Left kidney (tissue), 2 donors: ENCODE data around the gene FMN2. TPM values are rescaled to one million over a fixed set of nuclear protein-coding genes. Genes with fewer than 3 reads are reported as not detected.
"Not testable (repeated sequence)": the region's sequence is repeated elsewhere in the genome, so short reads cannot be mapped to it uniquely, and the experiment has no call there.

ENCODE experiments used
- DNase-seq: peaks from one replicate; pipeline ENCODE4 v3.0.0-alpha.2; 2013
- polyA plus RNA-seq: library from polyadenylated mRNA; unstranded; fragments of 120-200 nt; gene quantifications from one replicate; pipeline ENCODE4 v1.2.1, GENCODE V29; 2013; ENCODE audit not compliant: insufficient read length

Gene FMN2
- polyA plus RNA-seq, 1 donor = 6.9 TPM

DNA sequence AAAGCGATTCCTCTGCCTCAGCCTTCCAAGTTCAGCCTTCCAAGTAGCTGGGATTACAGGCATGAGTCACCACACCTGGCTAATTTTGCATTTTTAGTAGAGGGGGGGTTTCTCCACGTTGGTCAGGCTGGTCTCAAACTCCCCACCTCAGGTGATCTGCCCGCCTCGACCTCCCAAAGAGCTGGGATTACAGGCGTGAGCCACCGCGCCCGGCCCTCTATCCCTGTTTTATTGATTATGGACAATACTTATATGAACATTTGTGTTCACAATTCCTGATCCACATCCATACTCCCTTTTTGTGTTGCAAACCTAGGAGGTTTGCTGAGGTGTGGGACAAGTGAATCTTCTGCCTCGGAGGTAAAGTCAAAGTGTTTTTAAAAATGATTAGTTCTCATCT is 275.0 kb downstream of the FMN2 start:
- DNase-seq = no peak

DNA sequence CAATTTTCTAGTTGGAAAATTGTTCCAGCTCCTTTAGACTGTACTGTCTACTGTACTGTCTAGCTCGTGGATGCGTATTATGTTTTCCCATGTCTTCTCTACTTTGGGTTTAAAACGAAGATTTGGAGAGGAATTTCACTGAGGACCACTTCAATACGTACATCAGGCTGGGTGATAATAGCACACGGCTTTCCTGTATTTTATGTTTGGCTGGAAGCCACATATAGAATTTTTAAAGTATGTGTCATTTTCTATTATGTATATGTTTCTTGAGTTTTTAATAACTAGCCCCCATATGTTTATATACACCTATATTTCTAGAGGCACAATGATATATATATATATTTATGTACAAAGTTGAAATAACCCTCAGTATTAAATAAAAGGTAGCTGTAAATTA is 293.9 kb downstream of the FMN2 start:
- DNase-seq = no peak

DNA sequence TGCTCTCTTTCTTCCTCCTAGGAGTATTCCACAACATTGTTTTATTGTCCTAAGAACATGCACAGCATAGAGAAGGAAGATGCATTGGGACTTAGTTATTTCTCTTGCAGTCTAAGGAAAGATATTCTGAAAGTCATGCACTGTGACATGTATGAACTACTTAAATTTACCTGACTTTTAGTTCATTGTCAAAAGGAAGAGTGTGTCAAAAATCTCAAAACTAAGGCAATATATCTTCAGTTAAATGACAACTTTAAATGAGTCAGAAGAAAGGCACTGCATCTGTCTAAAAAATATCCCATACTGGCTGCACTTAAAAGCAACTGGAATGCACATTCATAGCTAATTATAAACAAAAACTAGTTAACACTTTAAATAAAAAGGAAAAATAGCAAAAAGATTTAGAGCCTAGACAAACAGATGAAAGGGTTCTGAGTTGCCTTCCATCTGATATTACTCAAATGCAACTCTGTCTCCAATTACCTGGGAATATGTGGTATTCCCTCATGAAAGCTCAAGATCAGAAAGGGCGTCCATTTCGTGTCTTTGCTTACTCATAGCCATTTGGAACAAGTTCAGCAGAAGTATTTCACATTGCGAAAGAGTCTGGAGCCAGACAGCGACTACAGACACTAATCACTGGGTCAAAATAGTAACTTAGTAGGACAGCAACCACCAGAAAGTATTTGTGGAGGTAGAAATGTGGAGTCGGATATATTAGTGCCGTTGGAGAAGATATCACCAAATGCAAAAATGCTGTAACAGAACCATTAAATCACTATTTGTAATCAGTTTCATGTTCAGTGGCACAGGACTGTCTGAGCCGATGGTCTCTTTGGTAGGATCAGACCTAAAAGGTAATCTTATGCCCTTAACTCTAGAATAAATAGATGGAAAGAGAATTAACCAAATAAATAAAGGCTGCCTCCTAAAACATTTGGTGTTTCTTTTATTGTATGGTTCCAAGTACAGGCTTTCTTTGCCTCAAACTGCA is 294.6 kb downstream of the FMN2 start:
- no peak for DNase-seq

DNA sequence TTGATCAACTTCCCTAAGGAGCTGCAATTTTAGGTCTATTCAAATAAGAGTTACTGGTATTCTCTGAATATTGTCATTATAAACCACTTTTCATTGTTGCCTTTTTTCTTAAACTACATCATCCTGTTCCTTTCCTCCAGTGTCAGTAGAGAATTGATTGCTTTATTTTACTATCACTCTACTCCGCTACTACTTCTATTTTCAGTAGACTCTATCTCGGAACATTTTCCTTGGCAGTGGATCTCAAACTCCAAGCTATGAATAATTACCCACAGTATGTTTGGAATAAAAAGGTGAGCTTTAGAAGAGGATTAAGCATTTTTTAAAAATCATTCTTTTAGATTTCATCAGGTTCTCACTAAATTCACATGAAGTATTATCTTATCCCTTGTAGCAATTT is 295.4 kb downstream of the FMN2 start:
- DNase-seq = no peak

DNA sequence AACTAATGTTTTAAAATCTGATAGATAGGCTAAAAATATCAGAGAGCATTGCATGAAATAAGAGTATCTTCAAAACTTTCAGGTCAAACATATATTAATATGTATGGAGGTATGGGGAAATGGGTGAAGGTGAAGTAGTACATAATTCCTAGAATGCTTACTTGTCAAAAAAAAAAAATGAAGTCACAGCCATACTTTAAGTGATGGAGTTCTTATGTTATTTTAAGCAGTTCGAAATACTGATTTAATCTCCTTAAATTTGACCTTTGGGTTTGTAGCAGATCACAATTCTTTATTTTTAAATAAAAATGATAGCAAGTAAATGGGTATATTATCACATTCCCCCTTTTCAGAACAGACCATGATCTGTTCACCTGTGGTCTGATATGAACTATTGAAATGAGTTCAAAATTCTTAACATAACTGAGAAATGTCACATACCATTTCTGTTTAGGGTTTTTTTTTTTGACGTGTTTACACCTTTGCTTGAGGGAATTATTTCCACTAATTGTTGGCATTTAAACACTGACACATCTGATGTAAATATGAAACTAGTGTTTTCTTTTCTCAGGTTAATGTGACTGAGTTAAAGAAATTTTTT is 300.1 kb downstream of the FMN2 start:
- no peak for DNase-seq

DNA sequence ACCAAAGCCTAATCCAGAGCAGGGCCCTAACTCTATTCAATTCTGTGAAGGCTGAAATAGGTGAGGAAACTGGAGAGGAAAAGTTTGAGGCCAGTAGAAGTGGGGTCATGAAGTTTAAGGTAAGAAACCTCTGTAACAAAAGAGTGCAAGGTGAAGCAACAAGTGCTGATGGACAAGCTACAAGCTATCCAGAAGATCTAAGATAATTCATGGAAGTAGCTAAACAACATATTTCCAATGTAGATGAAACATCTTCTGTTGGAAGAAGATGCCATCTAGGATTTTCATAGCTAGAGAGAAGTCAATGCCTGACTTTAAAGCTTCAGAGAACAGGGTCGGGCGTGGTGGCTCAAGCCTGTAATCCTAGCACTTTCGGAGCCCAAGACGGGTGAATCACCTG is 302.7 kb downstream of the FMN2 start:
- no peak for DNase-seq

DNA sequence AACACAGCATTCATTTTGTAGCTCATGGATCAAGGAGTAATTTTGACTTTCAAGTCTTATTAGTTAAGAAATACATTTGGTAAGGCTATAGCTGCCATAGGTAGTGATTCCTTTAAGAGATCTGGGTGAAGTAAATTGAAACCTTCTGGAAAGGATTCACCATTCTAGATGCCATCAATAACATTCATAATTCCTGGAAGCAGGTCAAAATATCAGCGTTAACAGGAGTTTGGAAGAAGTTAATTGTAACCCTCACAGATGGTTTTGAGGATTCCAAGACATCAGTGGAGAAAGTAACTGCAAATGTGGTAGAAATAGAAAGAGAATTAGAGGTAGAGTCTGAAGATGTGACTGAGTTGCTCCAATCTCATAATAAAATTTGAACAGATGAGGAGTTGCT is 303.7 kb downstream of the FMN2 start:
- no peak for DNase-seq

DNA sequence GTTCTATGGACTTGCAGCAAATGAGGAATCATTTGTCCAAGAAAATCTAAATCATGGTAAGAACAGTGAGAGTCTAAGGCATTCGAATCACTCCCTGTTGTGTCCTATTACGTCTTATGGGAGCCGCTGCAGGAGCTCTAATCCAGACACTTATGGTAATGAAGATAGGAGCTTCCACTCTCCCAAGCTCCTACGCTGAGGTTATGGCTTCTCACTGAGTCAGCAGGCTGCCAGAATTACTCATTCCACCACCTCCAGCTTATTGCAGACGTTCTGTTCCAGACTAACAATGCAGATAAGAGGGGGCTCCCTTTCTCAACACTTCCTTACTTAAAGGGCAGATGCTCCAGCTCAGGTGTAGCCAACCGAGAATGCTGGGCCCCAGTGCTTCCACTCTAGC is 307.7 kb downstream of the FMN2 start:
- DNase-seq = no peak

DNA sequence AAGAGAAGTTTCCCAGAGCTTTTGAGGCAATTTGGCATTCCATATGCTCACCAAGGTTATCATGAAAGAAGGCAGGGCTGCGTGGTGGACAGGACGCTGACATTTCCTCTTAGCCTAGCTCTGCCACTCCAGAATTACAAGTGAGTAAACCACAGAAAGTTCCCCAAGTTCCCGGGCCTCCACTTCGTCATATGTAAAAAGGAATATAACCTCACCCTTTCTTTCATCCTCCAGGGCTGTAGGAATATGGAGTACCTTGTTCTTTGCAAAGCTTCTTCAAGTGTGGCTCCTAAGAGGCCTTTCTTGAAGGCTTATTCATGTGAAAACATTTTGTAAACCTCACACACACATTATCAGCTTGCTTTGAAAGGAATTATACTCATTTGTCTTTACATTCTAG is 310.0 kb downstream of the FMN2 start:
- no peak for DNase-seq

DNA sequence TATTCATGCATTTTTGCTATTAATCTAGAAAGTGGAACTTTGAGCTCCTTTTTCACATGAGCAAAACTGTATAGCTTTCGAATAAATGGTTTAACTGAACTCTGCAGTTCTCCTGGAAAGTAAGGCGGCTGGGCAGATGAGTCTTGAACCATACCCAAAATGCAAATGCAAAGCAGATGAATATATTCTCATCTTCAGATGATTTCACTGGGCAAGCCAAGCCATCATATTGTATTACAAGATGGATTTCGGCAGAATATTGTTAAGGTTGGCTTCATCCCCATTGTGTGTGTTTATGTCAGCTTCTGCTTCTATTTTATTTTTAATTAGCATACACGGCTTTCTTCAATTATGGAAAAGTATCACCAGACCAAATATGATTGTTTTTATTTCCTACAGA is 310.6 kb downstream of the FMN2 start:
- no peak for DNase-seq

DNA sequence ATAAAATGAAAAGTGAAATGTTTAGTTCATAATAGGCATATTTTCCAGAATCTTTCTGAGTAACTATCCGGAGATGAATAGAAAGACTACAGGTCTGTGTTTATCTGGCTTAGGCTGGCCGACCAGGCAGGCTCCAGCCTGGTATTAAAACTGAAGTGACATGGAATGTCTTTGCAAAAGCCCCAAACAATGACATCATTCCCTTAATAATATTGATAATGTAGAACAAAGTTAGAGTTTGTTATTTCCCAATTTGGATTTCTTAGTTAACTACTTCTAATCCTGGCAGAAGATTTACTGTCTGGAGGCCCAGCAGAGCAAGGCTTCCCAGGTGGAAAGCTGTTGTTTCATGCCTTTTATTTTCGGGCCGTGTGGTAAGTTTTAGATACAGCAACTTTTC is 312.6 kb downstream of the FMN2 start:
- DNase-seq = no peak

DNA sequence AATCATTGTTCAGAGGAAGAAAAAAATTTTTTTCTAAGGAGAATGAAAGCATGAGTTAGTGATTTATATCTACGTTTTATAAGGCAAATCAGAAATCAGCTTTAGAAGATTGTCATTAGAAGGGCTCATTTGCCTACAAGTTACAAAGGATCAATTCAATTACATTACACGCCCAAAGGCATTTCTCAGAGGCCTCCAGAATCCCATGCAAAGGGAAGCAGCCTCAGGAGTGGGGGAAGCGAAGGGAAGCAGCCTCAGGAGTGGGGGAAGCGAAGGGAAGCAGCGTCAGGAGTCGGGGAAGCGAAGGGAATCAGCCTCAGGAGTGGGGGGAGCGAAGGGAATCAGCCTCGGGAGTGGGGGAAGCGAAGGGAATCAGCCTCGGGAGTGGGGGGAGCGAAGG is 314.1 kb downstream of the FMN2 start:
- no peak for DNase-seq

DNA sequence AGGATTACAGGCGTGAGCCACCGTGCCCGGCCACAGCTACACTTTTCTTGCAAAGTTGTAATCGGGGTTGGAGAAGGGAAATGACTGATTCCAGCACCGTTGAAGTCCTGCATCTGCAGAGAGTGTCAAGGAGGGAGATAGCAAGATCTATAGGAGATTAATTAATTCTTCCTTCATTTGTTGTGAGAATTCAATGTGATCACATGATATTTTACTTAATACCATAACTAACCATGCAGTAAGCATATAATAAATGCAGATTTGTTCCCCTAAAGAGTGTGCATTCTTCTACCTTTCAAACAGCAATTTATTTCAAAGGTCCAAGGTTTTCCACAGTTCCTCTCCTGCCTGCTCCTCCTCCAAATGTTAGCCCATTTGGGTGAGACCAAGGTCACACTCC is 315.7 kb downstream of the FMN2 start:
- DNase-seq = no peak

DNA sequence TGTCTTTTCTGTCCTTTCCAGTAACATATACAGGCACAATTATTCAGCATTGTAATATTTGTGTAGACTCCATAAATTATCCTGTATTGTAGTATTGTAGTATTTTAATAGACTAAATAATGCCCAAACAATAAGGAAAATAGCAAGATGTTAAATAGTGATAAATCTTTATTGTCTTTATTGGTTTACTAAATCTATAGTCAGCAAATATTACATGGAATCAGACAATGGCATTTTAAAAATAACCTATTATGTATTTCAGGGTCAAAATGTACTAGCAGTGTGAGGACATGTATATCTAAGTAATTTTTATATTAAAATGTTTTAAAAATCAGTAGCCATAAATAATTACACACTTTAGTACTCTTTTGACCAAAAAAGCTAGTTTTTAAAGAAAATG is 317.9 kb downstream of the FMN2 start:
- no peak for DNase-seq

DNA sequence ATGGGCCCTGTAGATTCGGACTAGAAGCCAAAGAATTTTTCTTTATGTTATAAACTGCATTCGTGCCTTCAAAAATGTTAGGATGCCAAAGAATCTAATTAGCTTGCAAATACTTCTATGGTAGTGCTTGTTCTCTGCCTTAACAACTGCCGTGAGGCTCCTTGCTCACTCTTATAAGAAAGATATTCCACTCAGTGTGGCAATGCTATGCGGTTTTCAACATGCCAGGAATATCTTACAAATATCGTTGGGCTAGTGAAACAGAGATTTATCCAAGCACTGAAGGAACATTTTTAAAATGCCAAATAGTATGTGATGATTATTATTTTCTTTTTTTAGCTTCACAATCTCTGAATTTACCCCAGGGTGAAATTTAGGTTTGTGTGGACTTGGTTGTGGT is 322.0 kb downstream of the FMN2 start:
- no peak for DNase-seq

DNA sequence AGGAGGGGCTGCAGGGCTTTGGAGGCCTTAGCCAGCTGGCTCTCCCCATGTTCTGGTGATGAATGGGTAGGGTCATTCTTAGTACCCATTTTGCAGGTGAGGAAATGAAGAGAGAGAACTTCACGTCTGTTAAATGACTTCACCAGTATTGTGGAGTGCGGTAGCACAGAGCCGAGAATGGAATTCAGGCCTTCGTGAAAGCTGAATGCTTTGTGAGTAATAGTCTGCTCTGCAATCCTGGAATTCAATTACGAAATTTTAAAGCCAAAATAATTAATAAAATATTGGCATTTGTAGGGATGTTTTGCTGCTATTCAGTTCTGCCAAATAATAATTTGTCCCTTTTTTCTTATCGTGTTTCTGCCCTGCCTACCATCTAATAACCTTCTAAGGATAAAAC is 322.6 kb downstream of the FMN2 start:
- DNase-seq = no peak

DNA sequence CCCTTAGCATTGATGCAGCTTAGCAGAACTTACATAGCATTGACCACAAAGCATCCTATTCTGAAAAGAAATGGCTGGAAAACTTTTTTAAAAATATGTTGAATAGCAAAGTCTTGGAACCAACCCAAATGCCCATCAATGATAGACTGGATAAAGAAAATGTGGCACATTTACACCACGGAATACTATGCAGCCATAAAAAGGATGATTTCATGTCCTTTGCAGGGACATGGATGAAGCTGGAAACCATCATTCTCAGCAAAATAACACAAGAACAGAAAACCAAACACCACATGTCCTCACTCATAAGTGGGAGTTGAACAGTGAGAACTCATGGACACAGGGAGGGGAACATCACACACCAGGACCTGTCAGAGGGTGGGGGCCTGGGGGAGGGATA is 323.3 kb downstream of the FMN2 start:
- DNase-seq = not testable (repeated sequence)

DNA sequence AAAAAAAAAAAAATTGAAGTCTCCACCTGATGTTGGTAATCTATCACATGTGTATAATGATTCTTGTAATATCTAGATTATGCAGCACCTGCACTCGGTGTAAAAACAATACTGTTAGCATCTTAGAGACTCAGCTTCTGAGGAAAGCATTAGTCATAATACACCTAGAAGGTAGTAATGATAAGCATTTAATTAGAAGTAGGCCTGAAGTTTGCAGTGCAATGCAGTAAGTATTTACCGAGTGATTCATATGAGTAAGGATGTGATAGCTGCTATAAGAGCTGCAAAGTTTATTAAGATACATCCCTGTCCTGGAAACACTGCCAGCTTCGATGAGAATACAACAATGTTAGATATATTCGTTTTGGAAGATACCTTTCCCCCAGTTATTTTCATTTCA is 323.8 kb downstream of the FMN2 start:
- DNase-seq = no peak

DNA sequence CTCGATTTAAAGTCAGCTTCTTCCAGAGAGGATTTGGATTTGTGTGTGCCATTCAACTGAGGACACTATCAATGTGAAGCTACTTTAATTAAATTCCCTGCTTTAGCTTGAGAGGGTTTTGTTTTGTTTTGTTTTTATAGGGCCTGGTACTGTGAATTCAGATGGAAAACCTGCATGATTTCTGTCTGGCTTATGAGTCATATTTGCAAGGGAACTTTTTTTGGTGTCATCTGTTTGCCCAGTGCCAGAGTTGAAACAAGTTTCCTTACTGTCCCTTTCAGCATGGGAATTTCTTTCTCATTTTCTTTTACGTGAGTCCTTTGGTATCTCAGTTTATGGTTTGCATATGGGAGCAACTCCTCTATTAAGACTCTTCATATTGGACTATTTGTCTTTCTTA is 325.6 kb downstream of the FMN2 start:
- DNase-seq = no peak

DNA sequence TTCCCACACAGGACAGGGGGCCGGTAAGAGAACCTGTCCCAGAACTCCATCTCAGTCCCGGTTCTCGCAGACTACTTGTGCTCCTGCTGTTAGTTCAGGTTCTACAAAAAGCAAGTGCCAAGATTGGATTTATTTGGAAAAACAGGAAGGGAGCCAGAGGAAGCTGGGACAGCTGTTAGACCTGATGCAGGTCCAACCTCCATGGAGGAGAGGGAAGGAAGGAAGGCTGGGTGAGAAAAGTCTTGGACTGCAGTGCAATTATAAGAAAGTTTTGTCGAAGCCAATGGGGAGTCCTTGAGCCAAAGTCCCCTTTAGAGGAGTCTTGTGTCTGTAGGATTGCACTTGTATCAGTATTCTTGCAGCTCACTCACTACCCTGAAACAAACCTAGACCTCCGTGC is 329.1 kb downstream of the FMN2 start:
- DNase-seq = no peak

DNA sequence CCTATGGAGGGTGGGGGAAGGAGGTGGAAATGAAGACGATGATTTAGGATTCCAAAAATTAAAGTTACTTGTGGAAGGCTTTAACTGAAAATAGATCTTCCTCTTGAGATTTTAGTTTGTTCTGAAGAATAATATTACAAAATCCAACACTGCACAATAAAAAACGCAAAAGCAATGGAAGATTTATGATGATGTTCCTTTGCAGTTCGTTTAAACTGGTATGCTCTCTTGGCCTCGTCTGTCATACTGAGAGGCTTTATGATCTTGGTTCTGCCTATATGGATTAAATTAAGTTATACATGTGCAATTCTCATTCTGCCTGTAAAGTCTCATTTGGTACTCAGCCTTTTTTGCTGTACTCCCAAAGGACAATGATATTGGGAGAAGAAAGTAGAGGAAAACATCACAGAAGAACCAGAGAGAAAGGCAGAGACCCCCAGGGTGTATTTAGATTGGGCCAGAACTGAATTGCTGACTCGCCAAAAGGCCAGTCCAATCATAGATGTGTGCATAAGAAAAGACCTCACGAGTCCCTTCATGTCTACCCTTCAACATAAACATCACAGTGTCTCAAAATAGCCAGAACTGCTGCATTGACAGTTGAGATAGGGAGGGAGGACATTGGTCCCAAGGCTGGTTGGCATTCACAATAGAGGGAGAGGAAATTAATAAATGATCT is 331.7 kb downstream of the FMN2 start:
- no peak for DNase-seq

DNA sequence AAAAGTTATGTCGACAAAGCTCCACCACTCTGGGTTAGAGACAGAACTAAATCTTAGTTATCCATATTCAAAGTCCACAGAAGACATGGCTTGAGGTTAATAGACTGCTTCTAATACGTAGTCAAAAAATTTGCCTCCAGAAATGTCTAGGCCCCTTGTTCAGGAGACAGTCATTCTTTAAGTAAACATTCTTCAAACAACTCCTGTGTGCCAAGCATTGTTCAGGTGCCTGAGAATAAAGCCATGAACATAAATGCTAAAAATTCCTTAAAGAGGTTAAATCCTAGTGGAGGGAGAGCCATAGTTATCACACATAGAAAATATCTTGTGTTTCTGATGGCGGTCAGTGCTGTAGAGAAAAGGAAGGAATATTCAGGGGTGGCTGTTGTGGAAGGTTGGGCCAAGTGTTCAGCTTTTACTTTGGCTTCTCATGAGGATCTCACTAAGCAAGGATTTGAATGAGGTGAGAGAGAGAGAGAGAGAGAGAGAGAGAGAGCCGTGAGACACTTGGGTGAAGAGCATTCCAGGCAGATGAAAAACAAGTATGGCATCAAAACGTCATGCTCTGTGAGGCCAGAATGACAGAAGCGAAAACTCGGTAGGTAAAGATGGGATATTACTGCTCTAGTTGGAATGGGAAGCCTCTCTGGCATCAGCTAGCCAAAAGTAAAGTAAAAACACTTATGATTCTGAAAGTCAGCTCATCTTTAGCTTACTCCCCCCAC is 333.2 kb downstream of the FMN2 start:
- DNase-seq = no peak

DNA sequence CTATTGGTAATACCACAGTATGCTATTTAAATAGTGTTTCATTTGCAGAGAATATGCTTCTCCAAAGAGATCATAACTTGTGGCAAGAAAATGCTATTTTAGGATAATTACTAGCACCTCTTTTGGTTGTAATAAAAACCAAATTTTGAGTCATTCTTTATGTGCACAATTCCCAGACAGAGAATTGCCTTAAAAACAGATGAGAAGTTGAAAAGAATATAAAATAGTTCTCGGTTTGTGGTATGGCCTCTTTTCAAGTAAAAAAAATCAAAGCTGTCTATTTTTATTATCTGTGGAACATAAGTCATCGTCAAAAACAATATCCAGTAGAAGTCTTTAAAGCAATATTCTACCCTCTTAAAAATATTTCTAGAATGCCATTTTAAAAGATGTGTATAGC is 334.4 kb downstream of the FMN2 start:
- no peak for DNase-seq
